NCI-H146 treated with DMSO at 0.1 percent for 48 hours (cell line): ENCODE measurements around the gene FKBP9.
"Not testable (repeated sequence)": the region's sequence is repeated elsewhere in the genome, so short reads cannot be mapped to it uniquely, and the experiment has no call there.

Experiments
- DNase-seq: peaks from one replicate; lab custom pipeline; 2025; ENCODE audit not compliant: unreplicated experiment; lab: John Stamatoyannopoulos, UW

FKBP9 gene, protein sequence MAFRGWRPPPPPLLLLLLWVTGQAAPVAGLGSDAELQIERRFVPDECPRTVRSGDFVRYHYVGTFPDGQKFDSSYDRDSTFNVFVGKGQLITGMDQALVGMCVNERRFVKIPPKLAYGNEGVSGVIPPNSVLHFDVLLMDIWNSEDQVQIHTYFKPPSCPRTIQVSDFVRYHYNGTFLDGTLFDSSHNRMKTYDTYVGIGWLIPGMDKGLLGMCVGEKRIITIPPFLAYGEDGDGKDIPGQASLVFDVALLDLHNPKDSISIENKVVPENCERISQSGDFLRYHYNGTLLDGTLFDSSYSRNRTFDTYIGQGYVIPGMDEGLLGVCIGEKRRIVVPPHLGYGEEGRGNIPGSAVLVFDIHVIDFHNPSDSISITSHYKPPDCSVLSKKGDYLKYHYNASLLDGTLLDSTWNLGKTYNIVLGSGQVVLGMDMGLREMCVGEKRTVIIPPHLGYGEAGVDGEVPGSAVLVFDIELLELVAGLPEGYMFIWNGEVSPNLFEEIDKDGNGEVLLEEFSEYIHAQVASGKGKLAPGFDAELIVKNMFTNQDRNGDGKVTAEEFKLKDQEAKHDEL

DNA sequence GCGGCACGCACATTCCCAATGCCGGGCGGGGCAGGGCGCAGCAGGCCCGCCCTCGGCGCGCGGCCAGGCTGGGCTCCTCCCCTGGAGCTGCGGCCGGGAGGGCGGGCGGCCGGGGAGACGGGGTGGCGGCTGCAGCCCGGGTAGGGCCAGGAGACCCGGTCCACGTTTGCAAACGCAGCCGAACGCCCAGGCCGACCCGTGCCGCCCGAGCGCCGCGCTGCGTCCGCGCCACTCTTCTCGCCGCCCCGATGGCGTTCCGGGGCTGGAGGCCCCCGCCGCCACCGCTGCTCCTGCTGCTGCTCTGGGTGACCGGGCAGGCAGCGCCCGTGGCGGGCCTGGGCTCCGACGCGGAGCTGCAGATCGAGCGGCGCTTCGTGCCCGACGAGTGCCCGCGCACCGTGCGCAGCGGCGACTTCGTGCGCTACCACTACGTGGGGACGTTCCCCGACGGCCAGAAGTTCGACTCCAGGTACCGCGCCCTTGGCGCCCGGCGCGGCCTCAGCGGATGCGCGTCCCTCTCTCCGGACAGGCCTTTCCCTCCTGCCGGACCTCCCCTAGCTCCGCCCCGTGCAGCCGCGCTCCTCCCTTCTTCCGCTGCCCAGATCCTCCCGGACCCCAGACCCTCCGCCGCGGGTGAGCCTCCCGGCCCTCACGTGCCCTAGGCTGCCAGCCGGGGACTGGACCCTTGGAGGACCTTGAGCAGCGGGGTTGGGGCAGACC is at the start of gene FKBP9:
Gene FKBP9, plus strand, starts transcription at position 115 of the 720 bp plus-strand sequence. Its CDS starts 134 bp downstream, at position 249.
- peak; percentile 55 for DNase-seq

DNA sequence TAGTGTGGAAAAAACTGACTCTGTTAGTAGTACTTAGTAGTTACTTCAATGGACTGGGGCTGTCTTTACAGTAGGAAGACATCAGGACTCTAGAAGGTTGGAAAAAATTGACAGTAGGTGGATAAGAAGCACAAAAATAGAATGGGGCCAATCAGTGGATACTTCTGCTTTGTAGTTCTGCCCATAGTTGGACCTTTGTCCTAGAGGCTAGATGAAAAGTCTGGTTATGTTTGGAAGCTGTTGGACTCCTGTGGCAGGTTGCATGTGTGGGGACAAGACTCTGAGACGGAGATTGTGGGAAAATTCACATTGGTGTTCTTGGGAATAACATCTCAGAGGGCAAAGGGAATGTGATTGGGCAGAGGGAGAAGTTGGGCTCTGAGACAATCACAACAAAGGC is 47.0 kb upstream of the FKBP9 start:
- no peak for DNase-seq

DNA sequence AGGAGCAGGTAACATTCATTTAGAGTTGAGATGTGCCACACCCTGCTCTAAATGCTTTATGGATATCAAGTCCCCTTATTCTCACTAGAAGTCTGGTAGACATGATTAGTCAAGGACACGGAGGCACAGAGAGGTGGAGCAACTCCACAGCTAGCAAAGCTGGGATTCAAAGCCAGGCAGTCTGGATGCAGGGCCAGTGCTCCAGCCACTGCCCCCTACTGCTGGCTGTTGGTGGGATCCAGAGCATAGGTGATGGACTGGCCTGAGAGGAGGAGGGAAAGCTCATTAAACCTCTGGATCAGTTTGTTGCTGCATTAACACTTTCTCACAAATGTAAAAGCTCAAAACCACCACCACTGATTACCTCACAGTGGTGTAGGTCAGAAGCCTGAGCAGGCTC is 43.1 kb upstream of the FKBP9 start:
- DNase-seq: no peak

DNA sequence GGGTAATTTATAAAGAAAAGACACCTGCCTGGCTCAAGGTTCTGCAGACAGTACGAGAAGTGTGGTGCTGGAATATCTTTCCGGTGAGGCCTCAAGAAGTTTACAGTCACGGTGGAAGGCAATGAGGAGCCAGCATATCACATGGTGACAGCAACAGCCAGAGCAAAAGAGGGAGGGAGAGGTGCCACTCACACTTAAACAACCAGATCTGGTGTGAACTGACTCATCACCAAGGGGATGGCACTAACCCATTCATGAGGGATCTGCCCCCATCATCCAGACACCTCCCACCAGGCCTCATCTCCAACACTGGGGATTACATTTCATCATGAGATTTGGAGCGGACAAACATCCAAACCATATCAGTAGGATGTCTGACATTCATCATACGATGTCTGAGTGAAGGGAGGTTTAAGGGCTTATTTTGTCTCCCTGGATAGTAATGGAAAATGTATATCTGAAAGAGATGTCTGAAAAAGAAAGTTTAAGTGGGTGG is 42.2 kb upstream of the FKBP9 start:
- DNase-seq: no peak

DNA sequence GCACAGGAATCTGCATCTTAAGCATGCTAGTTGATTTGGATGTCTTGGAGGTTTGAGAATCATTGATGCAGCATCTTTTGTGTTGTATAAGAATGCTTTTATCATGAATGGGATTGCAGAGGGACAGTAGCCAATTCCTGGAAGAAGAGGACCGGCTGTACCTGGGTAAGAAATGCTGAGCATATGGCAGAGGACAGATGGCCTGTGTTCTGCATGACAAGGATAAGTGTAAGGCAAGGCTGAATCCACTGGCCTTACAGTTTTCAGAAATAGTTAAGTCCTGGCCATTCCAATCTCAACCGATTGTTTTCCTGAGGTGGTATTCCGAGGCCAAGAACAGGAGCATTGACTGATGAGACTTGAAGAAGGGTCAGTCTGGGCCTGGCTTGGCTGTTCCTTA is 41.2 kb upstream of the FKBP9 start:
- no peak for DNase-seq

DNA sequence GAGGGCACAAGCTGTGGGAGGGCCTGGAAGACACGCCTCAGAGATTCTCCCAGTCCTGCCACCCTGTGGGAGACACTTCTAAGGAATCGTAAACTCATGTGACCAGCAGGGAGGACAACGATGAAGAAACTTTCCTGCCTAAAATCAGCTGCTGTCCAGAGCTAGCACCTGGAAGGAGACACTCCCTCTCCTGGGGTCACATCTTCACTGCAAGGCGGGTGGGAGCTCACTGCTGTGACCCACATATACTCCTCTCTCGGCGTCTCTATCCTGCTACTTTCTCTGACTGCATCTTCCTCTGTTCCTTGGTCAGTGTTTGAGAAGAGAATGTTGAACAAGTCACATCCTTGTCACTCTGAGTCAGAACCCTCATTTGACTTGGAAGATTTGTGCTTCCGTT is 40.2 kb upstream of the FKBP9 start:
- not testable (repeated sequence) for DNase-seq

DNA sequence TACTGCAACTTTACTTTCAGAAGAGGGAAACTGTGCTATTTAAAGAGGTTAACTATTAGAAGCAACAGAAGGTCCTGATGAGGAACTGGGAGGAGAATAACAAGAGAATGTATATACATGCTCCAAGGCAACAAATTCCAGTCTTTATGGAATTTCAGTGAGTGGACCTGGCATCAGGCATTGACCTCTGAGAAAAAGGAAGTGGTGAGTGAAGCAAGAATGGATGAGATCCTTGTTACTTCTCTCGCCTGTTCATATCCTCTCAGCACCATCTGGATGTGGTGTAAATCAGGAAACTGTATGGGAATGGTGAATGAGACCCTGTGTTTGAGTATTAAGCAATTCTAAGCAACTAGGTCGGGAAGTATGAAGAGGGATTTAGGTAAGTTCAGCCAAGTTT is 35.3 kb upstream of the FKBP9 start:
- DNase-seq: no peak

DNA sequence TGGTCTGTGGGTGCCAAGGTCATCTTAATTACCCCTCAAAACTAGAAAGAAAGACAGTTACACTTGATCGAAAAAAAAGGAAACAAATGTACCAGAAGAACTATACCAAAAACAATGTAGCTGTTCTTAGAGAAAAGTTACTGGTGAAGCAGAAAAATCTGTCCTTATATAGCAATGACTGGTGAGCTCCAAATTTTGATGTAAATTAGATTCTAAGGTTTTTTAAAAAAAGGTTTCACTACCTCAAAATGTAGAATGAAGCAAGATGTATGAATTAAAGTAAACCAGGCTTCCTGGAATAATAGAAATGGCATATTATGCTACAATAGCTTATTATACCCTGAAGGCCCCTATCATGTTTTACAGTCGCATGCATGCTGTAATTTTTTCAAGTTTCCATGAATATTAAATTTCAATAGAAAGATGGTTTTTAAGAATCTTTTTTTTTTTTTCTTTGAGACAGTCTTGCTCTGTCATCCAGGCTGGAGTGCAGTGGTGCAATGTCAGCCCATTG is 28.4 kb upstream of the FKBP9 start:
- no peak for DNase-seq

DNA sequence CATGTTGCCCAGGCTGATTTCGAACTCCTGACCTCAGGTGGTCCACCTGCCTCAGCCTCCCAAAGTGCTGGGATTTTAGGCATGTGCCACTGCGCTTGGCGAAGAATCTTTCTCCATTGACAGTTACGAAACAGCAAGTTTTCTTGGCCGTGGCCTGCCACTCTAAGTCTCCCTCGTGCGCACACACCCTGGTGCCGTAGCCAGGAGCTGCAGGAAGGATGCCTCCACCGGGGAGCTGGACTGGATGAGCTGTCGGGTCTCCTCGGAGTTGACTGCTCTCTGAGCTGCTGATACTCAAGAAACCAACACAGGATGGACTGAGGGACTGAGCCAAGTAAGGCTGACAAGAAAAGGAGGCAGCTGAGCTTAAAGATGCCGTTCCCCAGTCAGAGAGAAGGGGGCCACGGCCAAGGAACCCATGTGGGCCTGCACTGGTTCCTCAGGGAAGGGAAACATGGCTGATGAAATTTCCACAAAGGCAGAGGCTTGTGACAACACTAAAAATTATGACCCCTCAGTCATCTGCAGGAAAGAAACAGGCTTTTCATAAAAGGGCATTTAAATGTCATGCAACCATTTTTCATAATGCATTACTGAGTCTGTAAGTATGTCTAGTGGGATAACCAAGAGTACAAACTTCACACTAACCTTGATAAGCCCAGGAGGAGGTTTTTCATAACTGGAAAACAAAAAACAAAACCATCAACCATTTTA is 27.7 kb upstream of the FKBP9 start:
- no peak for DNase-seq

DNA sequence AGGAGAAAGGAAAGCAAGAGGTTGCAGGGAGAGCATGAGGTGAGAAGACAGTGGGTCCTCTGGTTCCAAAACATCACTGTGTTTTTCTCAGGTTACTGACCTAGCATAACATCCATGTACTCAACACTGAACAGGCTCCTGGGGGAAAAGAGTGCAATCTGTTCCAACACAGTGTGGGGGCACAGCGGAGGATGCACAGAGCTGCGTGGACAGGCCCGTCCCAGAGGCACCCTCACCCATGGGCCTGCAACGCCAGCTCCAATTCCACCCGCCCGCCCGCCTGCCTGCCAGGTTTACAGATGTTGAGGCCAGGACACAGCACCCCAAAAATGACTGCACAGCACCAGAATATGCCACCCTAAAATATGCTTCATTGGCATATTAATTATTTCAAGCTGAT is 26.9 kb upstream of the FKBP9 start:
- DNase-seq: no peak

DNA sequence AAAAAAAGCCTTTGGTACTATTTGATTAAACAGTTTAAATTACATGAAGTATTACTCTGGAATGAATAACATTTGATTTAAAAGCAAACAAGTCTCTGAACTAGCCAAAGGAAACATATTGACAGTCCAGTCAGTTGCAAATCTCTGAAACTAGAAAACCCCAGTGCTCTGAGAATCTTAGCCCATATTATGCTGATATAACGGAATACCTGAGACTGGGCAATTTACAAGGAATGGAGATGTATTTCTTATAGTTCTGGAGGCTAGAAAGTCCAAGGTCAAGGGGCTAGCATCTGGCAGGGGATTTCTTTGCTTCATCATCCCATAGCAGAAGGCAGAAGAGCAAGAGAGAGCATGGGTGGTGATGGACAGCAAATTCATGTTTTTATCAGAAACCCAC is 21.7 kb upstream of the FKBP9 start:
- no peak for DNase-seq

DNA sequence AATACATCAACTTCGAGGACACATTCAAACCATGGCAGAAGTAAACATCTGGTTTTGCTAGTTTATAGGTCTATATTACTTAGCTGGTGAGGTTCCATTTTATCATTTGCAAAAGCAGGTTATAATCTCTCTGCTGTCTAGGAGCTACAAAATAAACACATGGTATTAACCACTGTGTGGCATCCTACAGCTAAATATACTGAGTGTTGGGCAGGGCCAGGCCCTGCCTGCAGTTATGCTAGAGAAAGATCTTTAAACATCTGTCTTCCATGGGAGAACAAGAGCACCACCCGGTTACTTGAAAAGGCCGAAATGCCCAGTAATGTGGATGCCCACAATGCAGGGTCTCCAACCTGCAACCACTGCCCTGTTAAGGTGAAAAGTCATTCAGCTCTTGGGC is 20.6 kb upstream of the FKBP9 start:
- no peak for DNase-seq

DNA sequence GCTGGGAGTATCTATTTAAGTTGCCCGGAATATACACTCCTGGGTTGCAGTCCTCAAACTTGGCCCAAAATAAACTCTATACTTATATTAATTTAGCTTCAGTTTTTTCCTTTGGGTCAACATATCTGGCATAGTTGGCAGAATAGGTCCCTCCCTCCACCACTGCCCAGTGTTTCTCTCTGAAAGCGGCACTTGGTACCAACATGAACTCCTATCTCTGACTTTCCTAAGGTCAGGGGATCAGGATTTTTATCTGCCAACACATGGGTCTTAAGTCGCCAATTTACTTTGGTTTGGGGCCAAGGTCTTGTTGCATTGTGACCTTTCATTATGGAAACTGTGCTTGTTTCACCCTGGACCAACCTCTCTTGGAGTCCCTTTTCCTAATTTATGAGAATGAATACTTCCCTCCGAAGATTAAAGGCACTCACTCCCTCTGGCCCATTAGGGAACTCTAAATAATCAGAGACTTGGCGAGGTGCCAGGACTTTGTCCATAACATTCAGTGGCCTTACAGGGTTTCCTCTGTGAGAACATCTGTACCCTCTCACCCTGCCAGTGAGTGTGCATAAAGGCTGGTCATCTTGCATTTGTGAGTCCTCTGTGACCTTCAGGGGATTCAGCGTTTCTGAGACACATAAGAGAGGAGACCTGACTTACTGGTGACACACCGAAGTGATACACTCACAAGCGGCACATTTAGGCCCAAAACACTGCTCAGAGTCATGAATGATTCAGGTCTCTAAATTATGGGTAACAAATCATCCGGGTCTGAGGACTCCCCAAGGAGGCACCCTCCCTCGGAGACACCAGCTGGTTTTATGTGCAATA is 19.7 kb upstream of the FKBP9 start:
- peak; percentile 17 for DNase-seq

DNA sequence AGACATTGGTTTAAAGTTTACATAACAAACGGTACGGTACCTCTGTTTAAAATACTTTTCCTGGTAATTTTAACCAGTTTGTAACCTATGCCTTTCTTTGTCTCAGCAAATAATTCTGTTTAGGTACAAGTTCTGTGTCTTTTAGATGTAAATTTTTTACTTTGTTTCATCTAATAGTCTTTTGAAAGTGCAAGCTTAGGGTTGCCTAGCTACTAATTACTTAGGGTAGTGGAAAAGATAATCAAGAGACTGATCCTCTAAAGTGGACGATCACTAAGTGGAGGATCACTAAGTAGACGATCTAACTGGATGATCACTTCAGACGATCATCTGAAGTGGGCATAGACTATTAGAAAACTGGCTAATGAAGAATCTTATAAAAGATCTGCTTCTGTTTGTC is 16.1 kb upstream of the FKBP9 start:
- no peak for DNase-seq

DNA sequence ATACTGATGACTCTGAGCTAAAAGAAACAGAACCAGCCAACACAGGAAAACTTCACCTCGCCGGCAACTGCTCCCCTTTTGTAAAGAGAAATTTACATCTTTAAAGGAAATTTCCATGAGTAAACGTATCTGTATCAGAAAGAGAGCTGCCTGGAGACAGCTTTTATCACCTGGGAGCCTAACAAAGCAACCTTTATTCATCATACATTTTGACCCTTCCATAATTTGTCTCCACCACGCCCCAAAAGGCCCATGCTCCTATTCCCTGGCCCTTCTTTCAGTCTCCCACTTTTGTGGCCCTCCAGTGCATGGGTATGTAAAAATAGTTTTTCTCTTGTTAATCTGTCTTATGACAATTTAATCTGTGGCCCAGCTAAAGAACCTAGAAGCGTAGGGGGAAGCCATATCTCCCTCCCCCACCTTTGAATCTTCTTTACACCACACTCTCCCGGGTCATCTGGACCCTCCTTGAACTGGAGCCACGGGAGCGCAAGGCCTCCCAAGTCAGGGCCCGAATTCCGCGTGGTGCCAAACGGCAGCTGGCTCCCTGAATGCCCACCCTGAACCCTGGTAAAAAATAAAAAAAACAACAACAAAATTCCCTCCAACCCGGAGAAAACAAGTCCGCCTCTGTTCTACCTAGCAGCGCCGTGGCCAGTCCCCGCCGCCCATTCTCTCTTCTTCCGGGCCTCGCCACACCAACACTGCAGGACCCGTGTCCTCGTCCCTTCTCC is 15.4 kb upstream of the FKBP9 start:
- DNase-seq: peak; percentile 24

DNA sequence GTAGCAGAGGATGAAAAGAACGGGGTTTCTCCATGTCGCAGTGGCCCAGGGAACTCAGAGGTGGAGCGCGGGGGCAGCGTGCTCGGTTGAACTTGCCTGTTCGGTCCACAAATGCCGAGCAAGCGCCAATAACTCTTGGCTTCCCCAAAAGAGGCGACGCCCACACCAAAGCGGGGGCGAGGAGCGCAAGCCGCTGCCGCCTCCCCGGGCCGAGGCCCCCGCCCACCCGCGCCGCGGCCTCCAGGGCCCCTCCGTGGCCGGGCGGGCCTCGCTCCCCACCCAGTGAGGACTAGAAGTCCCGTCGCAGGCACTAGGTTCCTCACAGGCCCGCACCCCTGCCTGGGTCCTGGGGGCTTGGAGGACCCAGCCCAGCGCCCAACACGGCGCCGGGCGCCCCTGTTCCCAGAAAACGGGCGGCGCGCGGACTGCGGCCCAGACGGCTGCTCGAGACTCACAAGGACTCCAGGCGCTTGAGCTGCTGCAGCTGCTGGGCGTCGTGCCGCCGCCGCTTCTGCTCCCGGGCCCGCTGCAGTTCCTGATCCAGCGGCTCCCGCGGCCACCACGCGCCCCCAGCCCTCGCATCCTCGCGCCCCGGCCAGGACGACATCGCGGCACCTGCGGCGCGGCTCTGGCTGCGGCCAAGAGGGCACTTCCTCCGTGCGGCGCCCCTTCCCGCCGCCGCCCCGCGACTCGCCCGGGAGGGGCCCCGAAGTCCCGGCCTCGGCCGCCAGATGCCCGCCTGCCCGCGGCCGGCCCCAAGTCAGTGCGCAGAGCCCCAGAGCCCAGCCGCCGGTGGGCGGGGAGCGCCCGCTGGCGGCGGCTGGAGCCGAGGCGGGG is 14.6 kb upstream of the FKBP9 start:
- DNase-seq: peak; percentile 46

DNA sequence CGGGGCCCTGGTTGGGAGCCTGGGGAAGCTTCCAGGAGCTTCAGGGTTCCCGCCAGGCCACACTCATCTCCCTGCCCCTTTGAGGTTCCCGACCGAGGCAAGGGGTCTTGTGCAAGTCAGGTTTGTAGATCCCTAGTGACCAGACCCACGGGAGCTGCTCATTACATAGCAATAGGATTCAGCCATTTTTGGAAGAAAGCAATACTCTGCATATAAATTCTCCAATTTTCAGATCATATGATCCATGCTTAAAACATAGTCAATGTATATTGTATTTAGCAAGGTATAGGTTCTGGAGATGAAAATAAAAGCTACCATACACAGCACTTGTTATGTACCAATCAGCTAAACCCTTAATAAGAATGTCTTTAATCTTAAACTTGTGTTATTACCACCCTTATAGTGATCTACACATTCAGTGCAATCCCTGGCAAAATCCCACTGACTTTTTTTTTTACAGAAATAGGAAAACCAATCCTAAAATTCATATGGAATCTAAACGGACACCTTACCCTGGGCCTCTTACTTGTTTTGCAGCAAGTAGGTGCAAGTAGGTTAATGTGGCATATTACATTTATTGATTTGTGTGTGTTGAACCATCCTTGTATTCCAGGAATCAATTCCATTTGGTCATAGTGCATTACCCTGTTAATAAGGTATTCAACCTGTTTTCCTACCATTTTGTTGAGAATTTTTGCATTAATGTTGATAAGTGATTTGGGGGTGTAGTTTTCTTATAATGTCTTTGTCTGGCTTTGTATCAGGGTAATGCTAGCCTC is 13.8 kb upstream of the FKBP9 start:
- no peak for DNase-seq

DNA sequence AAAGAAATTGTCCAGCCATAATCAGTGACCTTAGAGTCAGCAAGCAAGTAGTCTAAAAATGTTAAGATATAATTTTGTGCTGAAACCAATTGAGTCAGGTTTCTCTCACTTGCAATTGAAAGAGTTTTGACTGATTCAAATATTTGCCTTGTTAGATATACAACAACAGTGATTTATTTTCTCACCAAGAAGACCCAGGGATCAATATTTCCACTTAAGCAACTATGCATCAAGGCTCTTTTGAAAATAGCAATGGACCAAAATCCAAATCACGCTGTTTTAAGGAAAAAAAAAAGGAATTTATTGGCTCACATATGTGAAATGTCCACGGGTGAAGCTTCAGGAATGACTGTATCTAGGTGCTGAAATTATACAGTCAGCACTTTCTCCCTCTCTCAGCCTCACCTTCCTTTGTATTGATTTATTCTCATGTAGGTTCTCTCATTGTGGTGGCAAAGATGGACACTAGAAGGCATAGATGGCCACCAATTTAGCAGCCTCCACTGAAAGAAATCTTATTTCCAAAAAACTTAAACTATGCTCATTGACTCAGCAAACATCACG is 9.7 kb upstream of the FKBP9 start:
- DNase-seq: no peak
